Posterior cingulate gyrus (tissue), 11 donors: ENCODE measurements around the gene FLAD1.
"Not testable (repeated sequence)": the region's sequence is repeated elsewhere in the genome, so short reads cannot be mapped to it uniquely, and the experiment has no call there.

ENCODE experiments used
- DNase-seq, 10 donors: peaks; one replicate each; pipeline versions ENCODE4 v3.0.0 to v3.0.0-alpha.2; 2020 to 2021; ENCODE audit warnings: mixed read lengths in 3 of 10
- intact Hi-C: fragments of 100-400 bp; cut with DNase I; formaldehyde crosslinking; loops from one replicate; pipeline ENCODE4 v1.15.1; 2023

FLAD1 gene

DNA sequence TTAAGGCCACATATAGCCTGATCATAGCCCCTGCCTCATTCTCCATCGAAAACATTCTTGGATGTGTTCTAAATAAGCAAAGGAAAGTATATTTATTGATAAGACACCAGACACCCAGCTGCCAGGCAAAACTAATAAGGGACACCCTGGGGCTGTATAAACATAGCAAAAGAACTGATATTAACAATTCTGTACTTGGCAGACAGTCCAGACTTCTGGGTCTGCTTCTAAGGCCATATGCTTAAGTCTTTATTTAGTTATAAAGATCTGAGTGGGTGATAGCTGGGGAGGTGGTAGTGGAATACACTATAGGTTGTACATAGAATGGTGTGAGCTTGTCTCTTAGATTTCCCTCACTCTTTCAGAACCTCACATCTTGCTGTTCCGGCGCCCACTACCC lies 4.8 kb upstream of the FLAD1 start:
- no peak for DNase-seq
- intact Hi-C loops, result loop anchor here (10.0 kb wide), 1 partner anchor 424 kb away; the partner anchor contains the start of gene UBE2Q1

DNA sequence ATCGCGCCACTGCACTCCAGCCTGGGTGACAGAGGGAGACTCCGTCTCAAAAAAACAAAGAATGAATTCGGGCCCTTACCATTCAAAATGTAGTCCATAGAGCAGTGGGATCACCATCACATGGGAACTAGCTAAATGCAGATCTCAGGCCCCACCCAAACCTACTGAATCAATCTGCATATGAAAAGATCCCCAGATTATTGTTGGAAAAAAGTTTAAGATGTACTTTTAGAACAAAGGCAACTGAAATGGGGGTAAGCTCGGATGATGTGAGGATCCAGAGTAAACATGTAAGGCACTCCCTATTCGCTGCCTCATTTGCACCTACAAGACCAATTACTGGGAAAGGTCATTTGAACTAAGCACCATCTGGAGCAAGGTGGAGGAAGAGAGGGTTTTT lies 803 bp upstream of the FLAD1 start:
- intact Hi-C loops, result no loop called here
- DNase-seq, result no peak

DNA sequence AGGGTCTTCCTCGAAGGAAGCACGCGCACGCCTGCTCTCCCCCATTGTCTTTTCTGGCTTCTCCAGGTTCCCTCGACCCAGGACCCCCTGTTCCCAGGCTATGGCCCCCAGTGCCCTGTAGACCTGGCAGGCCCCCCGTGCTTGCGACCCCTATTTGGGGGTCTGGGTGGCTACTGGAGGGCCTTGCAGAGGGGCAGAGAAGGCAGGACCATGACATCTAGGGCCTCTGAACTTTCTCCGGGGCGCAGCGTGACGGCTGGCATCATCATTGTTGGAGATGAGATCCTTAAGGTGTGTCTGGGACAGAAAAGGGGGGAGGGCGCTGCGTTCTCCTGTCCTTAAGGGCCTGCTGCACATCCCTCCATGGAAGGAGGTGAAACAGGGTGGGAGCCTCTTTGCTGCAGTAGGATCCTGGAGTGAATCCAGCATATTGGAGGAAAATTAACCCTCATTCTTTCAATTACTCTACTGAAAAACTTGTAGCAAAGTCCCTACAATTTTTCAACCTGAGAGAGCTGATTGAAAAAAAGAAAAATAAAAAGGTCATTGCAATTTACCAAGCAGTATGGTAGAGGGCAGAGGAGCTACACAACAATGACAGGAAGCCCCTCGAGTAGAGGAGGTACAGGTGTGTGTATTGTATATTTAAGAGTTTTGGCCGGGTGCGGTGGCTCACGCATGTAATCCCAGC lies 777 bp downstream of the FLAD1 start:
- intact Hi-C loops, result no loop called here
- peak in 2 of 10 donors; percentile 55 to 67 for DNase-seq

DNA sequence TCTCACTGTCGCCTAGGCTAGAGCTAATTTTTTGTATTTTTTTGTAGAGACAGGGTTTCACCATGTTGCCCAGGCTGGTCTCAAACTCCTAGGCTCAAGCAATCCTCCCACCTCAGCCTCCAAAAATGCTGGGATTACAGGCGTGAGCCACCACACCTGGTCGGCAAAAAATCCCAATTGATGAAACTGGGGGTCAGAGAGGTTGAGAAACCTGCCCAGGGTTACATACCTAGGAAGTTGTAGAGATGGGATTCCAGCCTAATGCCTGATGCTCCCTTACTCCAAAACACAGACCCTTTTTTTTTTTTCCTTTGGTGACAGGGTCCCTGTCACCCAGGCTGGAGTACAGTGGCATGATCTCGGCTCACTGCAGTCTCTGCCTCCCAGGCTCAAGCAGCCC lies 3.6 kb downstream of the FLAD1 start:
- intact Hi-C loops, DNase-seq: not testable (repeated sequence)

DNA sequence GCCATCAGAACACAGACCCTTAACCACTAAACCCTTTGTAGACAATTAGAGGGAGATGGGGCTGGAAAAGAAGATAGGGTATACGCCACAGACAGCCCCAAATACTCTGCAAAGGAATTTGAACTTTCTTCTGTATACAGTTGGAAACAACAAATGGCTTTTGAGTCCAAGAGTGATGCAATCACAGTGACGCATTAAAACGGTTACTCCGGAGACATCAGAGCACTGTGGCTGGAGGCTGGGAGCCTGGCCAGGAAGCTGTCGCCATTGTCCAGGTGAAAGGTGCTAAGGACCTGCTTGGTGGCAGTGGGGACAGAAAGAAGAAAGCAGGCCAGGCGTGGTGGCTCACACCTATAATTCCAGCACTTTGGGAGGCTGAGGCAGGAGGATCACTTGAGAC lies 4.2 kb downstream of the FLAD1 start:
- intact Hi-C loops, result no loop called here
- DNase-seq, result peak in 1 of 10 donors; percentile 10

DNA sequence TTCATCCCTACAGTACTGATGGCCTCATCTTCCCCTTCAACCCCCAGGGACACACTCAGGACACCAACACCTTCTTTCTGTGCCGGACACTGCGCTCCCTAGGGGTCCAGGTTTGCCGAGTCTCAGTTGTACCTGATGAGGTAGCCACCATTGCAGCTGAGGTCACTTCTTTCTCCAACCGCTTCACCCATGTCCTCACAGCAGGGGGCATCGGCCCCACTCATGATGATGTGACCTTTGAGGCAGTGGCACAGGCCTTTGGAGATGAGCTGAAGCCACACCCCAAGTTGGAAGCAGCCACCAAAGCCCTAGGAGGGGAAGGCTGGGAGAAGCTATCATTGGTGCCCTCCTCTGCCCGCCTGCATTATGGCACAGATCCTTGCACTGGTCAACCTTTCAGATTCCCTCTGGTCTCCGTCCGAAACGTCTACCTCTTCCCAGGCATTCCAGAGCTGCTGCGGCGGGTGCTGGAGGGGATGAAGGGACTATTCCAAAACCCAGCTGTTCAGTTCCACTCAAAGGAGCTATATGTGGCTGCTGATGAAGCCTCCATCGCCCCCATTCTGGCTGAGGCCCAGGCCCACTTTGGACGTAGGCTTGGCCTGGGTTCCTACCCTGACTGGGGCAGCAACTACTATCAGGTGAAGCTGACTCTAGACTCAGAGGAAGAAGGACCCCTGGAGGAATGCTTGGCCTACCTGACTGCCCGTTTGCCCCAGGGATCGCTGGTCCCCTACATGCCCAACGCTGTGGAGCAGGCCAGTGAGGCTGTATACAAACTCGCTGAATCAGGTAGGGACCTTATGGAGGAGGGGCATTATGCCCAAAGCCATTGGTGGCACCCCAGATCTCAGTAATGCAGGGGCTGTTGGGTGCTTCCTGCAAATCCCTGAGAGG lies 5.2 kb downstream of the FLAD1 start:
- DNase-seq, result peak in 2 of 10 donors; percentile 37 to 55
- intact Hi-C loops, result no loop called here

DNA sequence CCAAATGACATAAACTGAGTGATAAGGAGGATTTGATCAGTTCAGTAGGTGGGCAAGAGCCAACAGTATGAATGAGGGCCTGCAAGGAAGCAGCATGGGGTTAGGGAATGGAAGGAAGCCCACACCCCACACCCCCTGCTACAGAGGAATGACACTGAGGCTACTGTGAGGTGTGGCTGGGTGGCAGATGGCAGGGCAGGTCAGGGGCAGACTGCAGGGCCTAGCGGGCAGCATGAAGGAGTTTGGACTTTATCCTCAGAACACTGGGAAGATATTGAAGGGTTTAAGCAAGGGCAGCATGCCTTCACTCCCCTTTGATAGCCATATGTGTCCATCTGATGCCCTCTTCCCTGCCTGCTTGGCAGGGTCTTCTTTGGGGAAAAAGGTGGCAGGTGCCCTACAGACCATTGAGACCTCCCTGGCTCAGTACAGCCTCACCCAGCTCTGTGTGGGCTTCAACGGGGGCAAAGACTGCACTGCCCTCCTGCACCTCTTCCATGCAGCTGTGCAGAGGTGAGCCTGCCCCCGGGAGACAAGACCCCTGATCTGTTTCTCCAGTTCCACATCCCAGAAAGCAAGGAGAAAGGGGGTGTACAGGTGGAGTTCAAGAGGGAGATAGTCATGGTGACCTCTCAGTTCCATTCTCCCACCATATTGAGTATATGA lies 6.2 kb downstream of the FLAD1 start:
- intact Hi-C loops, result no loop called here
- peak in 1 of 10 donors; percentile 12 for DNase-seq

DNA sequence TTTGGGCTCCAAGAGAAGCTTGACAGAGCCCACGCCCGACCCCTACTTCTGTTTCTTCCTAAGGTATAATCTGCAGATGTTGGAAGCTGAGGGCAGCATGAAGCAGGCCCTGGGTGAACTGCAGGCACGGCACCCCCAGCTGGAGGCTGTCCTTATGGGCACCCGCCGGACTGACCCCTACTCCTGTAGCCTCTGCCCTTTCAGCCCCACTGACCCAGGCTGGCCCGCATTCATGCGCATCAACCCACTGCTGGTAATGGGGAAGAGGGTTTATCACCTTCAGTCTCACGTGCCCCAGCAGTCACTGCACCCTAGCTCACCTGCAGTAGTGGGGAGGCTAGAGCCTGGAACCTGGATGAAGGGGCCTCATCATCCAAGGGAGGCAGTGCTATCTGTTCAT lies 7.1 kb downstream of the FLAD1 start:
- peak in 3 of 10 donors; percentile 20 to 64 (median 37) for DNase-seq
- intact Hi-C loops, result no loop called here

DNA sequence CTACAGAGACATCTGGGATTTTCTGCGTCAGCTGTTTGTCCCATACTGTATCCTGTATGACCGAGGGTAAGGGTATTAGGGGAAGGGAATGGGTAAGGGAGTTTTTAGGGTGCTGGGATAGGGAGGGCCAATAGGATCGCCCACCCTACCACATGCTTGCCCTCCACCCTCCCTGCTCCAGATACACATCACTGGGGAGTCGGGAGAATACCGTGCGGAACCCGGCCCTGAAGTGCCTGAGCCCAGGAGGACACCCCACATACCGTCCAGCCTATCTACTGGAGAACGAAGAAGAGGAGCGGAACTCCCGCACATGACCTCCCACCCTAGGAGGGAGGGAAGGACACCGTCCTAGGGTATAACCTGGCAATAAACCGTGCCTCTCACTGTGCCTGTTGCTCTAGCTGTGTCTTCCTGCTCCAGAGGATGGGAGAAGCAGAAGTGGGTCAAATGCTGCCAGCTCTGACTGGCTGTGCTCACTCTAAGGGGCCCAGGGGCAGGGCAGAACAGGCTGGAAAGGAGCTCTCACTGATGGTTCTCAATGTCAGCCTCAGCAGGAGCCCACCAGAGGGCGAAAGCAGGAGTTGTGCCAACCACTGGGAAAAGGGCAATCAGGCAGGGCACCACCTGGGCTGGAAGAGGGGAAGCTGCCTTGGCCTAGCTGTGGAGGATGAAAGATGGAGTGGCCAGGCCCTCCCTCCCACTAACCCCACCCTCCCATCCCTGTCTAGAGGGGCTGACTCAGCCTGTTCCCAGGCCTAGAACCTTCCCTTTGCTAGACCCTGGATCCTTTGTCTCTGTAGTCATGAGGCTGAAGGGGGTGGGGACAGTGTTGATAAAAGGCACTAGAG lies 9.8 kb downstream of the FLAD1 start:
- peak in 3 of 10 donors; percentile 9 to 37 (median 34) for DNase-seq

DNA sequence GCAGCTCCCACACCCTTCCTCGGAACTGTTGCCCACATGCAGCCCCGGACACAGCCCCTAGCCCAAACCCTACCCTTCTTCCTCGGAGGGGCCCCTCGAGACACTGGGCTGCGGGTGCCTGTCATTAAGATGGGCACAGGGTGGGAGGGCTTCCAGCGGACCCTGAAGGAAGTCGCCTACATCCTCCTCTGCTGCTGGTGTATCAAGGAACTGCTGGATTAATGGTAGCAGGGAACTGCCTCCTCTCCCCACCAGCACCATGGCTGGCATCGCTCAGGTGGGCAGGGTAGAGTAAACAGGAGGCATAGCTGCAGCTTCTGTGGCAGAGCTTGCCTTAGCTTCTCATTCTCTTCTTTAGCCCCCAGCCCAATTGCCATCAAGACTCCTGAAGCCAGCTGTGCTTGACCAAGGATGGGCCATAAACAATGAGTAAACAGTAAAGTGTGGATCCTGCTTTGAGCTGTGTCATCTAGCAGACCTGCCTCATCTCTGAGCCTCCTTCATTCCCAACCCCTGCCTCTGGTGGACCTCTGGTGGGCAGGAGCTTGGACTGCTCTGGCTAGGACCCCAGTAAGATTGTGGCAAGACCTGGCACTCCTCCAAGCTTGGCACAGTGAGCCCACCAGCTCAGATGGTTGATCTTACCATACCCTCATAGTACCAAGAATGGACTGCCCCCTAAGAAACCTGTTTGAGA lies 10.6 kb downstream of the FLAD1 start, which contains the start of gene LENEP:
TSS of gene LENEP (plus strand) at position 15 of the 697 bp plus-strand sequence. CDS start at position 37, 22 bp downstream.
- intact Hi-C loops, result no loop called here
- DNase-seq, result peak in 3 of 10 donors; percentile 8 to 72 (median 55)

More for the DNA sequence above, 9.8 kb downstream of the FLAD1 start:
- intact Hi-C loops, result no loop called here

DNA sequence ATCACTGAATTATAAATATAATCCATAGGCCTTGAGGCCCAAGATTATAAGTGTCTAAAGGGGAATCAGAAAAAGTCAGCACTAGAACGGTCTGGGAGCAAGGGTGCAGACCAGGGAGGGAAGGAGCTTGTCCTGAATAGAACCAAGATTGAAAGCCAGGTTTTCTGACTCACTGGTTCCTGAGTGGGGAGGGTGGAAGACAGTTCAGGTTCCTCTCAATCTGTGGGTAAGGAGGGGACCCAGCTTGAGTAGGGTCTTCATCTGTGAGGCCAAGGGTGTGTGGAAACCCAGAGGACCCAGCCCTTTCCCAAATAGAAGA lies 11.1 kb downstream of the FLAD1 start:
- intact Hi-C loops, result no loop called here
- DNase-seq, result no peak

DNA sequence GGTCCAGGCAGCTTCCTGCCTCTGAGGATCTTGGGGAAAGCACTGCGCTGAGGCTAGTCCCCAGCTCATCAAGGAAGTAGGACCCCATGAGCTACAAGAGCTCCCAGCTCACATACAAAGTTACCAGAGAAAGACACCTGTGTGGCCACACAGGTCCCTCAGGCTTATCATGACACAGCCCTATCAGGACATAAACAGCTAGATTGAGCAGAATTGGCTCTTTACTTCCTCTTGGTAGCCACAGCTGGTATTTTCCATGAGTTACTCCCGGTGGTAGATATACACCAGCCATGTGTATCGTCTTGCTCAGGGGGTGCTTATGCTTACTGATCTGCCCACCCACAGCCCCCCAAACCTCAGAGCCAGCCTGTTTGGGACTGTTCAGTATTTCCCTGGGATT lies 11.4 kb downstream of the FLAD1 start:
- peak in 2 of 10 donors; percentile 20 to 35 for DNase-seq
- intact Hi-C loops, result no loop called here

DNA sequence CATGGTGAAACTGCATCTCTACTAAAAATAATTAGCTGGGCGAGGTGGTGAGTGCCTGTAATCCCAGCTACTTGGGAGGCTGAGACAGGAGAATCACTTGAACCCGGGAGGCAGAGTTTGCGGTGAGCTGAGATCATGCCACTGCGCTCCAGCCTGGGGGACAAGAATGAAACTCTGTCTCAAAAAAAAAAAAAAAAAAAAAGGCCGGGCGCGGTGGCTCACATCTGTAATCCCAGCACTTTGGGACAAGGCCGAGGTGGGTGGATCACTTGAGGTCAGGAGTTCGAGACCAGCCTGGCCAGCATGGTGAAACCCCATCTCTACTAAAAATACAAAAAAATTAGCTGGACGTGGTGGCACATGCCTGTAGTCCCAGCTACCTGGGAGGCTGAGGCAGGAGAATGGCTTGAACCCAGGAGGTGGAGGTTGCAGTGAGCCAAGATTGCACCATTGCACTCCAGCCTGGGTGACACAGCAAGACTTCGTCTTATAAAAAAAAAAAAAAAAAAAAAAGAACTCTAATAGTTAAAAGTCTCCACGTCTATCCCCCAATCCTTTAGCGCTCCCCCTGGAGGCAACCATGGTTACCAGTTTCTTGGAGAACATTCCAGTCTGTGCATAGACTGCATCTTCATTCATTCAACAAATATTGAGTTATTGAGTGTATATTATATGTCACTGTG lies 12.3 kb downstream of the FLAD1 start:
- DNase-seq, result peak in 2 of 10 donors; percentile 31 to 54
- intact Hi-C loops, result loop anchor here (5.0 kb wide), 1 partner anchor 33 kb away; the partner anchor contains the start of gene PYGO2

DNA sequence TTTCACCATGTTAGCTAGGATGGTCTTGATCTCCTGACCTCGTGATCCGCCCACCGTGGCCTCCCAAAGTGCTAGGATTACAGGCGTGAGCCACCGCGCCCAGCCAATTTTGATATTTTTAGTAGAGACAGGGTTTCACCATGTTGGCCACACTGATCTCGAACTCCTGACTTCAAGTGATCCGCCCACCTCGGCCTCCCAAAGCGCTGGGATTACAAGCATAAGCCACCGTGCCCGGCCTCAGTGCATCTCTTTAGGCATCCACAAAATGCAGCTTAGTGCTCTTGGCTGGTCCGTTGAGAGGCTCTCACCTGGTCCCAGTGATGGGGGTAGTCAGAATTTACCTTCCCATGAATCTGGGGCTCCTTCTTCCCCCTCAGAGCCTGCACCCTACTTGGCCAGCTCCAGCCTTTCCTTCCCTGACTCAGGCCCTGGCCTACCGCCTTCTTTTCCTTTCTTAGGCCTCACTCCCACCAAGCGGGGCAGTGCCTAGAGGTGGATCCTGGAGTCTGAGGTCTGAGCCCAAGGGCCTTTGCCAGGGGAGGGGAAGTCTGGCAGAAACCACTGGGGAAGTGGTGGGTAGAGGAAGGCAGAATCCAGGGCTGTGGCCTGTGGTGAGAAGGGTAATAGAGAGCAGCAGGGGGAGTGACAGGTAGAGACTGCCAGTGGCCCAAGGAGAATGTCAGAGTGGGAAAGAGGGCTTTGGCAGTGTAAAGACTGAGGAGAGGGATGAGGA lies 14.0 kb downstream of the FLAD1 start:
- DNase-seq, result peak in 2 of 10 donors; percentile 39 to 59
- intact Hi-C loops, result loop anchor here (5.0 kb wide), 1 partner anchor 35 kb away; the partner anchor contains the start of gene PYGO2

DNA sequence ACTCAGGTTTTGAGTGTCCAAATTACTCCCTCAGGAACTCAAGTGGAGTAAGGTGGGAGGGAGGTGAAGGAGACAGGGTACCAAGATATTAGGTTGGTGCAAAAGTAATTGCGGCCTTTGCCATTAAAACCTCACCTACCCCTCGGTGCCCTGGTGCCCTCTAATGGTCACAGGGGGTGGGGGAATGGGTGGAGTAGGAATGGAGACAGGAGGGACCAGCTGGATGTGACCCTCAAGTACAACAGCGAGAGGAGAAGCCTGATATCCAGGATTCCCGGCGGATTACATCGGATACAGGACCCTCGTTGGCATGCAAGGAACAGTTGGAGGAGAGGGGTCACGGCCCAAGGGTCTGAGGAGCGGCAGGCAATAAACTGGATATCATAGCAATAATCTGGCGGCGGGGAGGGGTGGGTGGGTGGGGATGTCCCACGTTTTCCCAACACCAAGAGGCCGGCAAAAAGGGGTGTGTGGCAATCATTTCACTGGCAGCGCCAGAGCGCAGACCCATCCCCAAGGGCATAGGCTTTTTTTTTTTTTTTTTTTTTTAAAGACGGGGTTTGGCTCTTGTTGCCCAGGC lies 15.1 kb downstream of the FLAD1 start:
- DNase-seq, result peak in 2 of 10 donors; percentile 24 to 31
- intact Hi-C loops, result loop anchor here (5.0 kb wide), 1 partner anchor 36 kb away; the partner anchor contains the start of gene PYGO2

DNA sequence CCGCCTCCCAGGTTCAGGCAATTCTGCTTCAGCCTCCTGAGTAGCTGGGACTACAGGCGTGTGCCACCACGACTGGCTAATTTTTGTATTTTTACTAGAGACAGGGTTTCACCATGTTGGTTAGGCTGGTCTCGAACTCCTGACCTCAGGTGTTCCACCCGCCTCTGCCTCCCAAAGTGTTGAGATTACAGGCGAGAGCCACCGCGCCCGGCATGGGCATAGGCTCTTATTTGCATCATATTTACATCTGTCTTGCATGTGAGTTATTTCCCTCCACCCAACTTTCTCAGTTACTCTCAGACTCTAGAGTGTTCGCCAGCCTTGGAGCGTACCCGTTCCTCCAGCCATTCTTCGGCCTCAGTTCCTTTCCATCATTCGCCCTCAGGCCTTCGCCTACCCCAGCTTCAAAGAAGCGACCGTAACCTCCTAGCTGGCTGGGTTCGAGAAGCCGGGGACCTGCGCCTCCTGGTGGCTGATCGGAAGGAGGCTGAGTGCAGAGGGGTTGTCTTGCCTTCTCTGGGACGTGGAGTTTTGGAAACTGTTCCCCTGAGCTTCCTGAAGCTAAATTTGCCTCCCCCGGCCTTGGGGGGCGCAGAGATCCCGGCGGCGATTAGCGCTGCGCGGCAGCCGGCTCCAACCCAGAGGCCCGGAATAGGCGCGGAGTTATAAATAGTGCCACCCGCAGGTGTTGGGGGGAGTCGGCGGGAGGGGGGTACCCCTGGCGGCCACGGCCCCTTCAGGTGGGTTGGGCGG lies 15.8 kb downstream of the FLAD1 start:
- DNase-seq, result peak; percentile 15 to 93 (median 69)
- intact Hi-C loops, result loop anchor here (5.0 kb wide), 1 partner anchor 37 kb away; the partner anchor contains the start of gene PYGO2
